HG03139 (cell line): ENCODE results near the gene TAPBPL.
A peak's percentile ranks its signal among the peaks of the same experiment; 100 is the strongest.
"Not testable (repeated sequence)": the region's sequence is repeated elsewhere in the genome, so short reads cannot be mapped to it uniquely, and the experiment has no call there.

Experiments
- ATAC-seq: cut with Tn5 transposase; IDR thresholded peaks from one replicate; pipeline ENCODE4 v1.9.1; 2021; ENCODE audit not compliant: unreplicated experiment

TAPBPL gene

GRCh38 chr12:6451348-6452244 is at the start of gene TAPBPL:
Gene TAPBPL (plus strand): TSS chr12:6452042. CDS start chr12:6452249, 207 bp downstream.
- ATAC-seq, result peak; percentile 67

- ATAC-seq, result no peak
Observed at GRCh38 chr12:6404390-6404789, 47.5 kb upstream of the TAPBPL start.

GRCh38 chr12:6405963-6406362 is 45.9 kb upstream of the TAPBPL start:
- no peak for ATAC-seq

- ATAC-seq, result no peak
Observed at GRCh38 chr12:6407236-6407954, 44.4 kb upstream of the TAPBPL start.

- ATAC-seq, result no peak
Observed at GRCh38 chr12:6416596-6416995, 35.2 kb upstream of the TAPBPL start.

GRCh38 chr12:6418796-6419195 is 33.0 kb upstream of the TAPBPL start:
- ATAC-seq, result no peak

- no peak for ATAC-seq
Observed at GRCh38 chr12:6420364-6420763, 31.5 kb upstream of the TAPBPL start.

- ATAC-seq, result no peak
Observed at GRCh38 chr12:6423267-6424007, 28.4 kb upstream of the TAPBPL start.

GRCh38 chr12:6424008-6424347 is 27.9 kb upstream of the TAPBPL start:
- ATAC-seq, result no peak

GRCh38 chr12:6424866-6425265 is 27.0 kb upstream of the TAPBPL start:
- no peak for ATAC-seq

GRCh38 chr12:6425590-6426531 is 26.0 kb upstream of the TAPBPL start:
- no peak for ATAC-seq

- peak; percentile 42 for ATAC-seq
Observed at GRCh38 chr12:6426882-6427671, 24.8 kb upstream of the TAPBPL start.

GRCh38 chr12:6427796-6428195 is 24.0 kb upstream of the TAPBPL start:
- ATAC-seq, result not testable (repeated sequence)

- no peak for ATAC-seq
Observed at GRCh38 chr12:6428326-6428725, 23.5 kb upstream of the TAPBPL start.

- no peak for ATAC-seq
Observed at GRCh38 chr12:6430124-6430989, 21.5 kb upstream of the TAPBPL start.

GRCh38 chr12:6432991-6433390 is 18.9 kb upstream of the TAPBPL start:
- no peak for ATAC-seq

GRCh38 chr12:6434205-6435140 is 17.4 kb upstream of the TAPBPL start:
- ATAC-seq, result no peak
